Endothelial cell (in vitro differentiated cells): ENCODE data around the gene SH3D19. TPM values are rescaled to one million over a fixed set of nuclear protein-coding genes. Genes with fewer than 3 reads are reported as not detected.
"Not testable (repeated sequence)": the region's sequence is repeated elsewhere in the genome, so short reads cannot be mapped to it uniquely, and the experiment has no call there.

Experiments used
- DNase-seq: peaks from one replicate; pipeline ENCODE4 v3.0.0; 2021; ENCODE audit warnings: low spot score
- H3K27ac Mint-ChIP-seq: one replicate; pipeline ENCODE4 v1.8.0; 2021; ENCODE audit warnings: mixed read lengths, inconsistent platforms; ENCODE audit not compliant: unreplicated experiment
- H3K27me3 Mint-ChIP-seq: one replicate; pipeline ENCODE4 v1.8.0; 2021; ENCODE audit warnings: mild to moderate bottlenecking, moderate library complexity, mixed read lengths, inconsistent platforms; ENCODE audit not compliant: unreplicated experiment
- H3K36me3 Mint-ChIP-seq: one replicate; pipeline ENCODE4 v1.8.0; 2021; ENCODE audit warnings: mild to moderate bottlenecking, low read depth, mixed read lengths, inconsistent platforms; ENCODE audit not compliant: unreplicated experiment
- H3K4me1 Mint-ChIP-seq: one replicate; pipeline ENCODE4 v1.8.0; 2021; ENCODE audit warnings: mild to moderate bottlenecking, mixed read lengths, inconsistent platforms; ENCODE audit not compliant: unreplicated experiment
- H3K4me3 Mint-ChIP-seq: one replicate; pipeline ENCODE4 v1.8.0; 2021; ENCODE audit warnings: mild to moderate bottlenecking, mixed read lengths, inconsistent platforms; ENCODE audit not compliant: unreplicated experiment
- H3K9me3 Mint-ChIP-seq: one replicate; pipeline ENCODE4 v1.8.0; 2021; ENCODE audit warnings: mixed read lengths, inconsistent platforms; ENCODE audit not compliant: unreplicated experiment
- CTCF ChIP-seq: fragments of 200-600 bp; sonication (generic); IDR thresholded peaks from one replicate; pipeline ENCODE4 v1.5.0; 2021; ENCODE audit warnings: antibody characterized with exemption; ENCODE audit not compliant: unreplicated experiment
- total RNA-seq: library from RNA; stranded (reverse); fragmentation: NEBNext Ultra II Directional; extraction: Animal tissue kit (Norgen Biotek cat#: 25700); gene quantifications from one replicate; pipeline ENCODE4 v1.2.1, GENCODE V29; 2021; ENCODE audit not compliant: unreplicated experiment

SH3D19 gene
- total RNA-seq, 1 donor from 2014 or later = 89.5 TPM

GRCh38 chr4:151257704-151258103, 67.7 kb downstream of the SH3D19 start:
- Mint-ChIP-seq H3K9me3 (no peaks in the 10 kb centered on the region), H3K4me3 (no peak overlapping the region), H3K27ac (peak overlapping the region; percentile 5), H3K27me3 (peaks cover 9% of the 10 kb centered on the region), H3K36me3 (peaks cover 26% of the 10 kb centered on the region), H3K4me1 (peaks cover 14% of the 10 kb centered on the region)
- DNase-seq = no peak
- TF ChIP-seq CTCF = no peak

GRCh38 chr4:151256134-151256533, 69.3 kb downstream of the SH3D19 start:
- Mint-ChIP-seq H3K9me3 (no peaks in the 10 kb centered on the region), H3K36me3 (peaks cover 26% of the 10 kb centered on the region), H3K4me1 (peaks cover 5% of the 10 kb centered on the region), H3K4me3 (peak overlapping the region; percentile 32), H3K27me3 (peaks cover 9% of the 10 kb centered on the region), H3K27ac (no peak overlapping the region)
- TF ChIP-seq CTCF = no peak
- DNase-seq = no peak

- not testable (repeated sequence) for H3K4me1 Mint-ChIP-seq, H3K4me3 Mint-ChIP-seq, DNase-seq, H3K27me3 Mint-ChIP-seq, H3K27ac Mint-ChIP-seq, H3K9me3 Mint-ChIP-seq
- H3K36me3 Mint-ChIP-seq = peaks cover 23% of the 10 kb centered on the region
Measured at GRCh38 chr4:151255680-151256079, 69.7 kb downstream of the SH3D19 start.

GRCh38 chr4:151255226-151255625, 70.2 kb downstream of the SH3D19 start:
- DNase-seq, H3K27ac Mint-ChIP-seq, H3K4me3 Mint-ChIP-seq, H3K4me1 Mint-ChIP-seq, H3K9me3 Mint-ChIP-seq, H3K27me3 Mint-ChIP-seq: not testable (repeated sequence)
- peaks cover 20% of the 10 kb centered on the region for H3K36me3 Mint-ChIP-seq

- Mint-ChIP-seq H3K27ac (no peak overlapping the region), H3K9me3 (no peaks in the 10 kb centered on the region), H3K36me3 (peaks cover 3% of the 10 kb centered on the region), H3K27me3 (no peaks in the 10 kb centered on the region), H3K4me3 (no peak overlapping the region), H3K4me1 (no peaks in the 10 kb centered on the region)
- DNase-seq = no peak
- no peak for TF ChIP-seq CTCF
Measured at GRCh38 chr4:151251603-151252304, 73.7 kb downstream of the SH3D19 start.

GRCh38 chr4:151250706-151251105, 74.7 kb downstream of the SH3D19 start:
- Mint-ChIP-seq H3K27ac (no peak overlapping the region), H3K9me3 (no peaks in the 10 kb centered on the region), H3K27me3 (no peaks in the 10 kb centered on the region), H3K36me3 (no peaks in the 10 kb centered on the region), H3K4me1 (no peaks in the 10 kb centered on the region), H3K4me3 (no peak overlapping the region)
- no peak for DNase-seq
- no peak for TF ChIP-seq CTCF
